Stimulated activated CD8-positive, alpha-beta memory T cell treated with anti-CD3 and anti-CD28 coated beads, Interleukin-15, amount 100 ng/mL, for 1 hour (primary cell): ENCODE measurements around the gene LMBRD1.
"Not testable (repeated sequence)": the region's sequence is repeated elsewhere in the genome, so short reads cannot be mapped to it uniquely, and the experiment has no call there.

Experiments used
- DNase-seq: peaks from one replicate; pipeline ENCODE4 v3.0.0-alpha.2; 2020; ENCODE audit warnings: low read depth

The LMBRD1 gene

DNA sequence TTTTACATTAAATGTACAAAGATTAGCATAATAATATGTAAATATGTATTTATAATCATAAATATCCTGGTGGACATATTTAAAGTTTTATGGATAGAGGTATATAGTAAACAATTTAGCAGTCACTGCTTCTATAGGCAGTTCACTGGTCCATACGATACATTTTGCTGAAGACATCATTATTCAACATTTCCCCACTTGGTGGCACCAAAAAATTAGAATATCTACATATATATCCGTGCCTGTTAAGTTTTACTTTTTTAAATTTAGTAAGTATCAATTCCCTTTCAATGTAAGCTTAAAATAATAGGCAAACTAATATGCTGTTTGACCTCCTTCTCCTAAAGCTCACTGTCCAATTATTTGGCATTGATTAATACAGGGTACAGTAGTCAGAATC, 64.2 kb downstream of the LMBRD1 start:
- DNase-seq = no peak

DNA sequence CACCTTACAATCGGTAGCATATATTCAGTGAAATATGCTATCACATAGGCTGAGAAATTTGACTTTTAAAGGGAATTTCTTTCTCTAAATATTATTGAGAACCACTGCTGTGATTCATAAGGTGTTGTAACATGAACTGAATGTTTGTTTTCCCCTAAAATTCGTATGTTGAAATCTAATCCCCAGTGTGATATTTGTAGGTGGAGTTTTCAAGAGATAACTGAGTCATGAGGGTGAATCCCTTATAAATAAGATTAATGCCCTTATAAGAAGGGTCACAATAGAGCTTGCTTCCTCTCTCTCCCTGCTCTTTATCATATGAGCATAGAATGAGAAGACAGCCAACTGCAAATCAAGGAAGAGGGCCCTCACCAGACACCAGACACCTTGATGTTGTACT, 64.8 kb downstream of the LMBRD1 start:
- DNase-seq = no peak

DNA sequence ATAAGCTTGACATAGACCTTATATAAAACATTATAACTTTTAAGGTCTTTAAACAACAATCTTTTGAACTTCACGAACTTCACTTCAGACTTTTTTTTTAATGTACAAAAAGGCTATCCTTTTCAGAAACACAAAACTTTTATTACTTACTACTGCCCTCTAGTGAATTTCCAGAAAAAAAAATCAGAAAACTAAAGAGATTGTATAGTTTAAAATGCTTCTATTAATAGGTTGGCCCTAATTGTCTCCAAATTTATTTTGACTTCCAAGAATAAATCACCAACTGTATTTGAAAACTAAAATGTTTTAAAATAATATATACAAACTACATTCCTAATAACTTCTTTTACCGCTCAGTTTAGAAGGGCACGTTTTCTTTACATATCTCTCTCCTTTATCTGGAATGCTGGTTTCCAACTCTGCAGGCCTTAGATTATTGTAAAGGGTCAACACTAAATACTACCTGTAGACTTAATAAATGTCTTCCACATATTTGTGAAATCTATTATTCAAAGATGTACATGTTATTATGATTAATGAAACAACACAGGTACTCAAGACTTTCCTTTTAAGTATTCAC, 66.8 kb downstream of the LMBRD1 start:
- no peak for DNase-seq

GRCh38 chr6:69722683-69723082, 74.1 kb downstream of the LMBRD1 start:
- DNase-seq = no peak

DNA sequence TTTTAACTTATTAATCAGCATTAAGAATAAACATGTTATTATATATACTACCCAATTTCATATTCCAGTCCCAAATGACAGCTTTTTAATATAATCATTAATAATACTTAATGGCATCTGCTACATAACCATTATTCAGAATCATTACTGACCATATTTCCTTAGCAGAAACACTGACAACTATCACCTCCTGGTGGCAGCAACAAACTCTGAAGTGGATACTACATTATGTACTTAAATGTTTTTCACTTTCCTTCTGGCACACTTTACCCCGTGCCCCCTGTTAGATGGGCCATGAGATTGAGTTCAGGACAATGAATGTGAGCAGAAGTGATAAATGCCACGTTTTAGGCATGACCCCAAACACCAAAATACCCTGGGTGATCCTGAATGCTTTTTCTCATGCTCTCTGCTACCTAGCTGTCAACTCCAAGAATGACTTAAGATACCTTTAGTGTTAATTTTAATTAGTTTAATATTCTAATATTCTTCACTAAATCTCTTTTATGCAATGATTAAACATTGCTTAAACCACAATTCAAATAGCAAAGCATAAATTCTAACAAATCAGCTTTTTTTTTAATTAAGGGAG, 77.1 kb downstream of the LMBRD1 start:
- DNase-seq = no peak

DNA sequence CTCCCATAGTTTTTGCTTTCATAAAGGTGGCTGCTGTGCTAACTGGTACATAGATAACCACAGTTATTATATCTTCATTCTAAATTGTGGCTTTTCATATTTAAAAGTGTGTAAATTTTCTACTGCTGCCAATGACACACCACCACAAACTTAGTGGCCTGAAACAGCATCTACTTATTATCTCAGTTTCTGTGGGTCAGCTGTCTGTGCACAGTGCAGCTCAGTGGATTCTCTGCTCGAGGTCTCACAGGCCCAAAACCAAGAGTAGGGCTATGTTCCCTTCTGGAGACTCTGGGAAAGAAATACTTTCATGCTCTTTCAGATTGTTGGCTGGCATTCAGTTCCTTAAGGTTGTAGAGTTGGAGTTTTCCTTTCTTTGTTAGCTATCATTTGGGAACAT, 90.1 kb downstream of the LMBRD1 start:
- DNase-seq = no peak

DNA sequence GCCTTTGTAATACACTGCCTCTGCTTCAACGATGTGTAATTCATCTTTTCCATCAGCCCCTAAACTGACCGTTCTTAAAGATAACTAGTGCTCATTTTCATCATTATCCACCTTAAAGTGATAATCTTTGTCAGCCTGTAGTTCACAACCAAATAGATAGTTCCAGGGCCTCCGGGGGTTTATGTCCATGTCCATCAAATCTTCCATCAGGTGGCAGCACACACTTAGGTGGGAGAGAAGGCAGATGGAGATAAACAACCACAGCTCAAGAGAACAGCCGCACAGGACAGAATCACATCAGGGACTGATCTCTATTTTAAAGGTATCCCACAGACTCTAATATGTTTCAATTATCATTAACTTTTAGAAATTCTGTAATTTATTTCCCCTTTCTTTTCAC, 90.9 kb downstream of the LMBRD1 start:
- no peak for DNase-seq

- DNase-seq = no peak
These were observed 91.9 kb downstream of the LMBRD1 start for GRCh38 chr6:69704916-69705315.

GRCh38 chr6:69699655-69700054, 97.2 kb downstream of the LMBRD1 start:
- no peak for DNase-seq

GRCh38 chr6:69696273-69696672, 100.5 kb downstream of the LMBRD1 start:
- no peak for DNase-seq

DNA sequence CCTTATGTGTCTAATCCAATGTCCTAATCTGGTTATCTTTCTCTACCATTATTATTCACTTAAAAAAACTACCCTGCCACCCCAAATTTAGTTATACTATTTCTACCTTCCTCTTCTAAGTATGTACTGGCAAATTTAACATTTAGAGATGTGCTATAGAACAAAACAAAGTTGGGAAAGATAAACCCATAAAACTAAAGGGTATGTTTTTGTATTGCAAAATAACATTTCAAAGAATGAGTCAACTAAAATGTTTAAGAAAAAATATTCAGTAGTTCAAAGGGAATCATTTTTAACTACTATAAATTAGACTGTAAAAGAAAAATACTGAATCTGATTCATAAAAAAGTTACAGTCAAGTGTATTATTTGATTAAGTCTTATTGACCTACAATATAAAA, 103.0 kb downstream of the LMBRD1 start:
- DNase-seq = no peak

DNA sequence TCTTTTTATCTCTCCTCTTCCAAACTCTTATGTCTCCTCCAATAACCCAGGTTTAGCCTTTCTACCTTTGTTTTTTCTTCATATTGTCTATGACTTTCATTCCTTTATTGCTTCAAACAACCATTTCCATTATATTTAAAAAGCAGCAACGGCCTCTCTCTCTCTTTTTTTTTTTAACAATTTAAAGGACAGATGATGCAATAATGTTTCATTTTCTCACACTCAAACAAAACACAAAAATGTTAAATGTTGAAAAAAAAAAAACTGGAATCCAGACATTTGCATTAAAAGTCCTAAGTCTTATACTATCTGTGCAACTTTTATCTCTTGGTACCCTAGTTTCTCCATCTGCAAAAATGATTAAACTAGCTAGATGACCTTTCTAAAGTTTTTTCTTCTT, 105.8 kb downstream of the LMBRD1 start:
- no peak for DNase-seq

GRCh38 chr6:69680302-69680701, 116.5 kb downstream of the LMBRD1 start:
- DNase-seq = no peak

- no peak for DNase-seq
These were observed 123.5 kb downstream of the LMBRD1 start for GRCh38 chr6:69673298-69673697.

DNA sequence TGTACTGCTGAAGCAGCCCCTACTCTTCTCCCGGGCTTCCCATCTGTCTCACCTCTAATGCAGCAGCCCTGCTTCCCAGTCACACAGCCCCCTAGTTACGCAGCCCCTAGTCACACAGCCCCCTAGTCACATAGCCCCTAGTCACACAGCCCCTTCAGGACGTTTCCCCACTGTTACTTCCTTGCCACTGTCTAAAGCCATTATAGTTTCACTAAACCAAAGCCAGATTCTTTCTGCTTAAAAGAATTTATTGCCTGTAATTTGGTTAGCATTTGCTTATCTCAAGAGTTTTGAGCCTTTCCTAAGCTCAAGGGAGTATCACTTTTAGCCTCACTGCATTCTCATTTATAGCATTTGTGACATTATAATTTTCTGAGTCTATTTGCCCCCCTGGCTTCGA, 127.9 kb downstream of the LMBRD1 start:
- no peak for DNase-seq

DNA sequence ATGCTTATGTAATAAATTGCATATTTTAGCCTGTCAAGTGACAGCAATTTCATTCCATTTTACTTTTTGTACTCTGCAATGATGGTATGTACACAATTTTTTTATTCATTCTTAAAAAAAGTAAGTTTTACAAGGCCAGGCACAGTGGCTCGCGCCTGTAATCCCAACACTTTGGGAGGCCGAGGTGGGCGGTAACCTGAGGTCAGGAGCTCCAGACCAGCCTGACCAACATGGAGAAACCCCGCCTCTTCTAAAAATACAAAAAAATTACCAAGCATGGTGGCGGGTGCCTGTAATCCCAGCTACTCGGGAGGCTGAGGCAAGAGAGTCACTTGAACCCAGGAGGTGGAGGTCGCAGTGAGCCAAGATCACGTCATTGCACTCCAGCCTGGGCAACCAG, 130.0 kb downstream of the LMBRD1 start:
- DNase-seq = not testable (repeated sequence)

- DNase-seq = no peak
These were observed 131.4 kb downstream of the LMBRD1 start for GRCh38 chr6:69665437-69665836.

GRCh38 chr6:69664551-69664950, 132.3 kb downstream of the LMBRD1 start:
- DNase-seq = no peak

DNA sequence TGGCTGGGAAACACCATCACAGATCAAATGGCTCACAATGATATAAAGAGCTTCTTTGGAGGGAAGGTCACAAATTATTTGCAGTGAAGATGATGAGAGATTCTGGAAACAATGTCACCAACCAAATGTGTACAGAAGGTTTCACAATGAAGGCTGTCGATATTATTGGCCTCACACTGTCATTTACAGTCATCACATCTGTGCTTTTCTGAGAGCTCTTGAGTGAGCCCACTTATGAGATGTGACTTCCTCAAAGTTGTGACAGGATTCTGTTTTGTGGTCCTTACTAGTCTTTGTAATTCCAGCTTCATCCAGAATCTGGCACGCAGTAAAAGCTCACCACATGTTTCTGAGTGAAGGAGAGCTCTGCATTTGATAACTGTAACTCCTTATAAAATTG, 133.6 kb downstream of the LMBRD1 start:
- DNase-seq = no peak

- no peak for DNase-seq
These were observed 146.1 kb downstream of the LMBRD1 start for GRCh38 chr6:69650703-69651102.

DNA sequence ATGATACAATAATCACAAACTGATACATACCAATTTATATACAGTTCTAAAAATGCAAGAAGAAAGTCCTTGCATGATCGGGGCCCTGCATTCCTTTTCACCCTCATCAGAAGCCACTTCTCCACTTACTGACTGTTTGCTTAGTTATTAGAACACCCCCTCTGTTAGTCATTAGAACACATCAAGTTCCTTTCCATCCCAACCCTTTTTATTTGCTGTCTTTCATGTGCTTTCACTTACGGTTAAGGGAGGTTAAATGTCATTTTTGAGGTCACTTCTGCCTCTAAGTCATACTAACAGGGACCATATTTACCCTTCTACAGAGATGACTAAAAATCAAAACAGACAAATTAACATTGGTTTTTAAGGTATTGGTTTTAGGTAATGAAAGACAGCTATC, 149.1 kb downstream of the LMBRD1 start:
- DNase-seq = no peak

DNA sequence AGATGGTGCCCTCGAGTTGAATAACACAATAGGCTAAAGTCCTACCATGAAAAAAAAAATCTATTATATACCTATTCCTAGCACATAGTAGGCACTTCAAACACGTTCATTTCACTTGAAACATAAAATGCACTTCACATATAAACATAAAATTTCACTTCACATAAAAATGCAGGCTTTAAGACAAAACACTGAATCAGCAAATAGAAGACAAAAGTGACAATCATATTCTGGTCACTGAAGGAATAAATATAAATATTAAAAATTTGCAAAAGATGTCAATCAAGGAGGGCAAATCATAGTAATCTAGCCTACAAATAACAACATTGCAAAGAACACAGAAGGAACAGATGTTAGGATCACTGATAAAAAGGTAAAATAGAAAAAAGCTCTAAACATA, 153.1 kb downstream of the LMBRD1 start:
- DNase-seq = no peak

DNA sequence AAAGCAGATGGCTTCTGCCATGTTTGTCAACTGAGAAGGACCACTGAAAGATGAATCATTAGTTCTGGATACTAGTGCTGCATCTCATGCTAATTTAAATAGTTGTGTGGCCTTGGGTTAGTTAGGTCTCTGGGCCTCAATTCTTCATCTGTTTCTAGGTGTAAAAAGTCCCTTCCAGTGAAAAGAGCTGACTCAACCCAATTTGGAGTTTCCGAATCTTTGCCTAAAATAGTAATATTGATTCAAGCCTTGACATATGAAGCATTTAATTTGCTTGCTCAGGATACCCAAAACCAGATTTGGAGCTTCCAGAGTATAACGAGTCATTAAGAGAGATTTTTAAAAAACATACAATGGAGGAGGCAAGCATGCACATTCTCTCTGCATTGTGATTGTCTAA, 163.9 kb downstream of the LMBRD1 start:
- DNase-seq = no peak

DNA sequence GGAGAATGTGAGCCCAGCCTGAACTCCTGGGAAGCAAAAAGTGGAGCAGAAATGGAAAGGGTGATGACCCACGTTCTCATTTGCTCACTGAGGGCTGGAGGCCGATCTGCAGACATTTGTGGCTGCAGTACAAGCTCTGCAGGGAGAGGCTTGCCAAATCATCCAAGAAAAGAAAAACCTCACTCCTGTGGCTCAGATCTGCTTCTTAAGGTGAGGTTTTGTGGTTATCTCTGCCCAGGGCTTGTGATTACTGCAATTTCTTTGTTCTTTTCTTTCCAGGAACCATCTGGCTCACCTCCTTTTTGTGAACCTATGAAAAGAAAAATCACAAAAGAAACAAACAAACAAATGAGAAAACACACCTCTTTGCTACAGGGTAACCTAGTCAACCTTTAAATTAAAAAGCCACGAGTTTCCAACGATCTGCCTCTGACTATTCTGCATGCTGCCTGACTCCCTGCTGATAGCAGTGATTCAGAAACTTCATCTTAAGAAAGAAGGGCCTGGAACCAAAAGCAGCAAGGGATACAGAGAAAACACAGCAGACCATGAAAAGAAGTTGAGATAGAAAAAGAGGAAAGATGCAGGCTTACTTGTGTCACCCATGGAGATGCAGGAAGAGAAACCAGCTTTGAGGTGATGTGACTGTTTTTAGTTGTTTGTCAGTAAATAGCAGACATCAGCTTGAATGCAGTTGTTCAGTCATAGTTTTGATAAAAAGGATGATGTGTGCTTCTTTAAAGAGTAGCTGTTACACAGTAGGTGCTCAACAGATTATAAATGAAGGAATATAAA, 165.1 kb downstream of the LMBRD1 start:
- DNase-seq = no peak
